HG03097 (cell line): Measurements from ENCODE around the gene IQCN.
A peak's percentile ranks its signal among the peaks of the same experiment; 100 is the strongest.

Source experiments
- ATAC-seq: cut with Tn5 transposase; IDR thresholded peaks from one replicate; pipeline ENCODE4 v1.9.1; 2021; ENCODE audit not compliant: unreplicated experiment, low FRiP score

Gene IQCN

GRCh38 chr19:18274219-18274780, at the start of gene IQCN:
Gene IQCN, minus strand, starts transcription at chr19:18274452. Its CDS starts 4,974 bp downstream, at chr19:18269478.
- no peak for ATAC-seq

GRCh38 chr19:18322759-18323460, 48.7 kb upstream of the IQCN start, which contains the start of gene LSM4:
Gene LSM4, minus strand, starts transcription at chr19:18323076. Its CDS starts 56 bp downstream, at chr19:18323020.
- ATAC-seq = peak; percentile 90

- no peak for ATAC-seq
Observed at GRCh38 chr19:18322318-18322758, 48.1 kb upstream of the IQCN start.

GRCh38 chr19:18321734-18322102, 47.5 kb upstream of the IQCN start:
- no peak for ATAC-seq

GRCh38 chr19:18320865-18321733, 46.8 kb upstream of the IQCN start:
- ATAC-seq = no peak

GRCh38 chr19:18319591-18320135, 45.4 kb upstream of the IQCN start:
- ATAC-seq = no peak

GRCh38 chr19:18317961-18318800, 43.9 kb upstream of the IQCN start:
- no peak for ATAC-seq

GRCh38 chr19:18313398-18313797, 39.1 kb upstream of the IQCN start:
- ATAC-seq = no peak

- no peak for ATAC-seq
Observed at GRCh38 chr19:18312092-18312534, 37.9 kb upstream of the IQCN start.

- ATAC-seq = no peak
Observed at GRCh38 chr19:18311502-18312091, 37.3 kb upstream of the IQCN start.

GRCh38 chr19:18310966-18311365, 36.7 kb upstream of the IQCN start:
- no peak for ATAC-seq

- no peak for ATAC-seq
Observed at GRCh38 chr19:18310118-18310909, 36.1 kb upstream of the IQCN start.

GRCh38 chr19:18309525-18310064, 35.3 kb upstream of the IQCN start:
- no peak for ATAC-seq

GRCh38 chr19:18308948-18309325, 34.7 kb upstream of the IQCN start:
- ATAC-seq = no peak

- no peak for ATAC-seq
Observed at GRCh38 chr19:18308051-18308947, 34.0 kb upstream of the IQCN start.

- ATAC-seq = no peak
Observed at GRCh38 chr19:18307271-18307681, 33.0 kb upstream of the IQCN start.

GRCh38 chr19:18306888-18307260, 32.6 kb upstream of the IQCN start:
- ATAC-seq = no peak
